Uterus (tissue), 2 donors: ENCODE measurements around the gene MESP2.

Source experiments
- CTCF ChIP-seq, 4 experiments: fragments of 200-600 bp in 2 of 4; fragments of 450-650 bp in 2 of 4; sonication (generic) in 2 of 4; IDR thresholded peaks; one replicate each; pipeline ENCODE4 v1.5.1; 2016 to 2019; ENCODE audit warnings: antibody characterized with exemption in 4 of 4, mild to moderate bottlenecking in 2 of 4, moderate library complexity in 1 of 4
- POLR2A ChIP-seq, 2 donors: fragments of 450-650 bp; IDR thresholded peaks; one replicate each; pipeline ENCODE4 v1.6.1; 2016; ENCODE audit warnings: antibody characterized with exemption in 2 of 2, mild to moderate bottlenecking in 1 of 2, moderate library complexity in 1 of 2

GRCh38 chr15:89812847-89813320, 36.8 kb downstream of the MESP2 start:
- TF ChIP-seq CTCF (IDR thresholded peaks at IDR 0.05) = no peak
- no peak for TF ChIP-seq POLR2A (IDR thresholded peaks at IDR 0.05)
